Progenitor cell of endocrine pancreas (in vitro differentiated cells): ENCODE measurements around the gene HSPBP1. TPM values are rescaled to one million over a fixed set of nuclear protein-coding genes. Genes with fewer than 3 reads are reported as not detected.
A peak's percentile ranks its signal among the peaks of the same experiment; 100 is the strongest.

ENCODE experiments used
- DNase-seq: peaks from one replicate; pipeline ENCODE4 v3.0.0; 2021; ENCODE audit warnings: low spot score; ENCODE audit not compliant: unreplicated experiment
- H3K27ac Mint-ChIP-seq: 2 replicates; pipeline ENCODE4 v1.8.0; 2021; ENCODE audit warnings: mild to moderate bottlenecking, moderate library complexity, mixed read lengths
- H3K27me3 Mint-ChIP-seq: 2 replicates; pipeline ENCODE4 v1.8.0; 2021; ENCODE audit warnings: mixed read lengths
- H3K36me3 Mint-ChIP-seq: 2 replicates; pipeline ENCODE4 v1.8.0; 2022; ENCODE audit warnings: mixed read lengths; ENCODE audit not compliant: insufficient read depth
- H3K4me1 Mint-ChIP-seq: 2 replicates; pipeline ENCODE4 v1.8.0; 2021; ENCODE audit warnings: low read depth, mixed read lengths
- H3K4me3 Mint-ChIP-seq: 2 replicates; pipeline ENCODE4 v1.8.0; 2021; ENCODE audit warnings: low read depth, mild to moderate bottlenecking, moderate library complexity, mixed read lengths
- H3K9me3 Mint-ChIP-seq: 2 replicates; pipeline ENCODE4 v1.8.0; 2021; ENCODE audit warnings: low read depth, mixed read lengths
- total RNA-seq: library from RNA; stranded (reverse); gene quantifications from 2 replicates; pipeline ENCODE4 v1.2.1, GENCODE V29; 2021
- TF ChIP-seq, protein P1 (sequence below): fragments of 200-600 bp; sonication (generic); IDR thresholded peaks from one replicate; pipeline ENCODE4 v1.5.0; 2021; ENCODE audit warnings: antibody characterized with exemption, mild to moderate bottlenecking; ENCODE audit not compliant: unreplicated experiment

HSPBP1 gene
- total RNA-seq, 1 donor from 2014 or later: 46.1 TPM

DNA sequence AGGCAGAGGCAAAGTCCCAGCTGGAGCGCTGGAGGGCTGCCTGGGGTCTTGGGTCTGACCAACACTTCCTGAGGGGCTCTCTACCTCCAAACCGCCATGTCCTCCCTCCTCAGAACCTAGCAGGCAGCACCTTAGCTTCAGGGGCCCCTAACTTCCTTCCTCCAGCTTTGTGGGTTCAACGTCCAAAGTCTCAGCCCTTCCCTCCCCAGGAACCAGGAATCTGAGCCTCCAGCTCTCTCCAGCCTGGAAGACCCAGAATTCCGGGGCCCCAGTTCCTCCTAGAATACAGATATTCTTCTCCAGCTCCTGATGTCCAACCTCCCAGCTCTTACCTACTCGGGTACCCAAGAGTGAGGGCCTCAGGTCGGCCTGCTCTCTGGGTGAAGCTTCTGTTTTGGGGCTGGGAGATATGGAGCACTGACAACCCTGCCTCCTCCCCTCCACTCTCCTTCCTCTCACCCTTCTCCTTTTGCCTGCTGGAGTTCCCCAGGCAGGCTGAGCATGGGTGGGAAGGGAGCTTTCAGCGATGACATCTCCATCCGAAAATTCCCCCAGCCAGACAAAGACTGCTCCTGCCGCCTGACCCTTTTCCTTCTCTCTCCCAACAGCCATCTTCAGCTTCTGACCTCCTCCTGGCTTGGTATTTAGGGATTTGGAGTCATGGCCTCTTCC lies 41.7 kb upstream of the HSPBP1 start:
- Mint-ChIP-seq H3K36me3 (no peaks in the 10 kb centered on the region), H3K9me3 (no peaks in the 10 kb centered on the region), H3K27ac (no peak overlapping the region), H3K4me1 (peaks cover 4% of the 10 kb centered on the region), H3K27me3 (peaks cover 12% of the 10 kb centered on the region), H3K4me3 (no peak overlapping the region)
- DNase-seq: no peak
- TF ChIP-seq, protein P1, sequence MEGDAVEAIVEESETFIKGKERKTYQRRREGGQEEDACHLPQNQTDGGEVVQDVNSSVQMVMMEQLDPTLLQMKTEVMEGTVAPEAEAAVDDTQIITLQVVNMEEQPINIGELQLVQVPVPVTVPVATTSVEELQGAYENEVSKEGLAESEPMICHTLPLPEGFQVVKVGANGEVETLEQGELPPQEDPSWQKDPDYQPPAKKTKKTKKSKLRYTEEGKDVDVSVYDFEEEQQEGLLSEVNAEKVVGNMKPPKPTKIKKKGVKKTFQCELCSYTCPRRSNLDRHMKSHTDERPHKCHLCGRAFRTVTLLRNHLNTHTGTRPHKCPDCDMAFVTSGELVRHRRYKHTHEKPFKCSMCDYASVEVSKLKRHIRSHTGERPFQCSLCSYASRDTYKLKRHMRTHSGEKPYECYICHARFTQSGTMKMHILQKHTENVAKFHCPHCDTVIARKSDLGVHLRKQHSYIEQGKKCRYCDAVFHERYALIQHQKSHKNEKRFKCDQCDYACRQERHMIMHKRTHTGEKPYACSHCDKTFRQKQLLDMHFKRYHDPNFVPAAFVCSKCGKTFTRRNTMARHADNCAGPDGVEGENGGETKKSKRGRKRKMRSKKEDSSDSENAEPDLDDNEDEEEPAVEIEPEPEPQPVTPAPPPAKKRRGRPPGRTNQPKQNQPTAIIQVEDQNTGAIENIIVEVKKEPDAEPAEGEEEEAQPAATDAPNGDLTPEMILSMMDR: no peak

DNA sequence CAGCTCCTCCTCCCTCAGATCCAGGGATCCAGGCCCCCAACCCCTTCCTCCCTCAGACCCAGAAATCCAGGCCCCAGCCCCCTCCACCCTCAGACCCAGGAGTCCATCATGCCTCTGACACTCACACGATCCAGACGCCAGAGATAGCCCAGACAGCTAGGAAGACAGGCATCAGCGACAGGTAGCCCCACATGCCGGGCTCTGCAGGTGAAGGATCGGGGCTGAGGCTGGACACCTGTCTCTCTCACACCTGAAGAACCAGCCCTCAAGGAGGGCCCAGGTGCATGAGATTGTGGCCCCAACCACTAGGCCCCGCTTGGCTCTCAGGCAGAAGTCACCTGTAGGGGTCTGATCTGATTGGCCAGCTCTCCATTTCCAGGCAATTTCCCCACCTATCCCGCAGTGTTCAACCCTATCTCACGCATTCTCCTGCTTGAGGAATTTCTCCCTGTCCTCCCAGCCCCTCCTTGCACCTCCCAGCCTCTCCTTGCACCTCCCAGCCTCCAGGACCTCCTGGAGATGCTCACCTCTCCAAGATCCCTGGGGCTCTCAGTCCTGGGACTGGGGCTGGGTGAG lies 41.0 kb upstream of the HSPBP1 start:
- Mint-ChIP-seq H3K4me3 (no peak overlapping the region), H3K9me3 (no peaks in the 10 kb centered on the region), H3K27me3 (peaks cover 12% of the 10 kb centered on the region), H3K27ac (no peak overlapping the region), H3K4me1 (peaks cover 4% of the 10 kb centered on the region), H3K36me3 (no peaks in the 10 kb centered on the region)
- TF ChIP-seq, protein P1: no peak
- no peak for DNase-seq

DNA sequence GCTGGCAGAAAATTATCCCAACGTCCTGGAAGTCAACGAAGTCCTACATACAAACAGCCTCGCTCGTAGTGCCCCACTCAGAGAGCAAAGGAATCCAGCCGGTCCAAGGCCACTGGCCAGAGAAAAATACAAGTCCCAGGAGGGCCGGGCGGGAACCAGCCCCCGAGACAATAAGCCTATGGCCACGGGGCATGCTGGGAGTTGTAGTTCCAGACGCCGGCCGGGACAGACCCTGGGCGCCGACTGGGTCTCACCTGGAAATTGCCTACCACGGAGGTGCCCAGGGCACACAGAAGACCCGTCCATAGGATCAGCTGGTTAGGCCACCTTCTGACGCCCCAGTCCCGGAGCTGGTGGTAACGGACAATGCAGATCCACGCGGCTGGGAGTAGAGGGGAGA lies 39.9 kb upstream of the HSPBP1 start:
- Mint-ChIP-seq H3K27ac (peak overlapping the region; percentile 52), H3K27me3 (peaks cover 12% of the 10 kb centered on the region), H3K4me1 (peaks cover 4% of the 10 kb centered on the region), H3K4me3 (peak overlapping the region; percentile 70), H3K36me3 (no peaks in the 10 kb centered on the region), H3K9me3 (no peaks in the 10 kb centered on the region)
- peak; percentile 67 for DNase-seq
- TF ChIP-seq, protein P1: no peak

DNA sequence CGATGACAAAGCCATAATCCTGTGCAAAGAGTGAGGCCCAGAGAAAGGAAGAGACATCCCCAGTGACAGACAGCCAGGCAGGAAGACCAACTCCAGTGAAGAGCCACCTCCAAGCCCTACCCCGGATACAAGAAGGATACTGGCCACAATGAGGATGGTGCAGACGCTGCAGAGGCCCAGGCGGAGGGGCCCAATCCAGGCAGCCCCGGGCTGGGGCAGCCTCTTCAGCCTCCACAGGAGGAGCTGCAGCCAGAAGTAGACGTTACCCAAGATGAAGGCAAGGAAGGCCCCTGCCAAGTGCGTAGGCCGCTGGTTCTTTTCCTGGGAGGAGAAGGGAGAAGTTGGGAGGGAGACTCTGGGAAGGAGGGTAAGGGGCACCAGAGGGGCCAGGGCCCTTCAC lies 36.7 kb upstream of the HSPBP1 start:
- Mint-ChIP-seq H3K36me3 (peaks cover 1% of the 10 kb centered on the region), H3K27ac (no peak overlapping the region), H3K4me1 (peaks cover 3% of the 10 kb centered on the region), H3K4me3 (no peak overlapping the region), H3K9me3 (no peaks in the 10 kb centered on the region), H3K27me3 (peaks cover under 1% of the 10 kb centered on the region)
- no peak for DNase-seq
- TF ChIP-seq, protein P1: no peak

DNA sequence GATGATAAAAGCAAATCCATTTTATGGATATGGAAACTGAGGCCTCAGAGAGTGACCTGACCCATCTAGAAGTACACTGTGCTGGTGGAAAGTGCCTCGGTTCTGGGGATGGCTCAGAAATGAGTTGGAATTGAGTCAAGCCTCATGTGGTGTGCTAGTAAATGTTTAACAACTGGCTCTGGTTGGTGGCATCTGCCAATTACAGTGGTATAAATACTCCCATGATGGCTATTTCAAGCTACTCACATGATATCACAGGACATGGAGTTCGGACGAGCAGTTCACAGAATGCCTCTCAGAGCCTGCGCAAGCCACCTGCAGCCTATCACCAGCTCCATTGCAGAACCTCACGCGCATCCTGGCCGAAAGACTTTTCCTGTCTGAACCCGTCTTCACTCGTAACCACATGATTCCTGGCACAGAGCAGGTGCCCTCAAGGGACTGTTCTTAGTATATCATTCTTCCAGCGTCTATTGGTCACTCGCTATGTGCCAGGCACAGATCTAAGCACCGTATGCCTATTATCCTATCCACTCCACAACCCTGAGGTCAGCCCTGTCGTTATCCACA lies 36.1 kb upstream of the HSPBP1 start:
- Mint-ChIP-seq H3K36me3 (peaks cover 1% of the 10 kb centered on the region), H3K27me3 (no peaks in the 10 kb centered on the region), H3K9me3 (no peaks in the 10 kb centered on the region), H3K27ac (no peak overlapping the region), H3K4me3 (no peak overlapping the region), H3K4me1 (peaks cover 3% of the 10 kb centered on the region)
- no peak for DNase-seq
- TF ChIP-seq, protein P1: no peak
